GM10248 (cell line): Measurements from ENCODE around the gene PCIF1.
"Not testable (repeated sequence)": the region's sequence is repeated elsewhere in the genome, so short reads cannot be mapped to it uniquely, and the experiment has no call there.

ENCODE experiments used
- CTCF ChIA-PET: fragments of 300-600 bp; sonication (Branson Sonifier 250); formaldehyde crosslinking; extraction: SDS; loops from one replicate; lab custom pipeline; 2021; ENCODE audit warnings: antibody characterized with exemption; lab: Yijun Ruan, JAX
- POLR2A ChIA-PET: fragments of 350-650 bp; sonication (Branson Sonifier 250); formaldehyde crosslinking; extraction: SDS; loops from one replicate; lab custom pipeline; 2020; ENCODE audit warnings: antibody characterized with exemption; lab: Yijun Ruan, JAX
- DNase-seq: peaks from one replicate; pipeline ENCODE4 v3.0.0; 2012; ENCODE audit errors: extremely low spot score
- TF ChIP-seq, protein P1 (sequence below): IDR thresholded peaks from 2 replicates; pipeline ENCODE4 v1.5.1; 2012; ENCODE audit warnings: mild to moderate bottlenecking, low read depth; ENCODE audit errors: extremely low read depth, missing control alignments, control extremely low read depth

Gene PCIF1

GRCh38 chr20:45896641-45897161 is 37.8 kb upstream of the PCIF1 start:
- ChIA-PET POLR2A (no interaction called here), CTCF (interaction anchor here (1.0 kb wide), 1 partner anchor 9 kb away, joined by 3 read pairs; no protein-coding TSS in a partner anchor)
- TF ChIP-seq, protein P1, sequence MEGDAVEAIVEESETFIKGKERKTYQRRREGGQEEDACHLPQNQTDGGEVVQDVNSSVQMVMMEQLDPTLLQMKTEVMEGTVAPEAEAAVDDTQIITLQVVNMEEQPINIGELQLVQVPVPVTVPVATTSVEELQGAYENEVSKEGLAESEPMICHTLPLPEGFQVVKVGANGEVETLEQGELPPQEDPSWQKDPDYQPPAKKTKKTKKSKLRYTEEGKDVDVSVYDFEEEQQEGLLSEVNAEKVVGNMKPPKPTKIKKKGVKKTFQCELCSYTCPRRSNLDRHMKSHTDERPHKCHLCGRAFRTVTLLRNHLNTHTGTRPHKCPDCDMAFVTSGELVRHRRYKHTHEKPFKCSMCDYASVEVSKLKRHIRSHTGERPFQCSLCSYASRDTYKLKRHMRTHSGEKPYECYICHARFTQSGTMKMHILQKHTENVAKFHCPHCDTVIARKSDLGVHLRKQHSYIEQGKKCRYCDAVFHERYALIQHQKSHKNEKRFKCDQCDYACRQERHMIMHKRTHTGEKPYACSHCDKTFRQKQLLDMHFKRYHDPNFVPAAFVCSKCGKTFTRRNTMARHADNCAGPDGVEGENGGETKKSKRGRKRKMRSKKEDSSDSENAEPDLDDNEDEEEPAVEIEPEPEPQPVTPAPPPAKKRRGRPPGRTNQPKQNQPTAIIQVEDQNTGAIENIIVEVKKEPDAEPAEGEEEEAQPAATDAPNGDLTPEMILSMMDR, result no peak
- DNase-seq, result no peak

GRCh38 chr20:45897289-45897688 is 37.2 kb upstream of the PCIF1 start:
- TF ChIP-seq, protein P1, result no peak
- no peak for DNase-seq
- CTCF ChIA-PET, result interaction anchor here (1.0 kb wide), 1 partner anchor 8 kb away, joined by 3 read pairs; no protein-coding TSS in a partner anchor
- POLR2A ChIA-PET, result no interaction called here

DNA sequence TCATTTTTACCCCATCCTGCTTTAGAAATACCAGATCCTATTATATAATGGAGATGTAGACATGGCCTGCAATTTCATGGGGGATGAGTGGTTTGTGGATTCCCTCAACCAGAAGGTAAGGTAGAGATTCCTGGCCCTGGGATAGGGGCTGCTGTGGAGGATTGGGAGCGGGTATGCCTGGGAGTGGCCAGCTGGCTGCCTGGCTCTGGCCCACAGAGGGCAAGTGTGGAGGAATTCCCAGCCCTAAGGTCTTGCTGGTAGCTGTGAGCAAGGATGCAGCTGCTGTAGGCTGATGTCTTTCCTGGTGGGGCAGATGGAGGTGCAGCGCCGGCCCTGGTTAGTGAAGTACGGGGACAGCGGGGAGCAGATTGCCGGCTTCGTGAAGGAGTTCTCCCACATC is 36.8 kb upstream of the PCIF1 start:
- ChIA-PET POLR2A (no interaction called here), CTCF (interaction anchor here (1.0 to 2.0 kb wide), 3 partner anchors 8 to 73 kb away, joined by 3 to 4 read pairs (median 3); no protein-coding TSS in a partner anchor)
- DNase-seq, result no peak
- TF ChIP-seq, protein P1, result no peak

- TF ChIP-seq, protein P1, result no peak
- DNase-seq, result no peak
- POLR2A ChIA-PET, result no interaction called here
- CTCF ChIA-PET, result interaction anchor here (1.5 to 2.0 kb wide), 2 partner anchors 16 to 73 kb away, joined by 3 to 4 read pairs; no protein-coding TSS in a partner anchor
Observed at GRCh38 chr20:45898285-45898684, 36.2 kb upstream of the PCIF1 start.

DNA sequence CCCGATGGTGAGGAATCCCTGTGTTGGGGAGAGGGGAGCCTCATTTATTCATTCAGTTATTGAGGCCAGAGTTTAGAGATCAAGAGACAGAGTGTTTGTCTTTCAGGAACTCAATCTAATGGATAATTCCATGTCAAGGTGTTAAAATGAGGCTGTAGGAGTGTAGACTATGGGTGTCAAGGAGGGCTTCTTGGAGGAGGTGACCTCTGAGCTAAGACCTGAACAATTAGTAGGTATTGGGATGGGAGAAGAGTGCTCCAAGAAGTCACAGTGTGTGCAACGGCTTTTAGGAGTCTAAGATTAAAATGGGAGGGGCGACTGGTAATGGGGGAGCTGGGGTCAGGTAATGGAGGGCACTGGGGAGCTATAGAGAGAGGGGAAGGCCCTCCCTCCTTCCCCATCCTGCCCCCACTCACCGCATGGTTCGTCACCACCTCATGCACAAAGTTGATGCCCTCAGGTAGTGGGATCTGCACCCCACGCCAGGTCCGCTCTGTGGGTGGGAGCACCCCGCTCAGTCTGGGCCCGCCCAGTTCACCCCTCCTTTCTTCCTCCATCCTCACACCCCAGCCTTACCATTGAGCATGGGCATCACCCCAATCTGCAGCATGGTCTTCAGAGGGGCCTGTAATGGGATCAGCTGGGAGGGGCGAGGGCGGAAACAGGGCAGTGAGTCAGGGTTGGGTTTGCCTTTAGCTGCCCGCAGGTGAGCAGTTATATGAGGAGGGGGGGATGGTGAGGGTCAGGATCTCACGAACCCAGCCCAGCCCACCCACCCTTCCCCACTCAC is 35.2 kb upstream of the PCIF1 start:
- ChIA-PET CTCF (interaction anchor here (0.8 to 2.0 kb wide), 4 partner anchors 8 to 72 kb away, joined by 3 to 4 read pairs (median 4); partner anchors contain the start of genes CTSA and NEURL2), POLR2A (interaction anchor here (0.6 to 1.5 kb wide), 3 partner anchors 9 to 65 kb away, joined by 3 to 6 read pairs (median 4); partner anchors contain the start of gene NEURL2)
- DNase-seq, result no peak
- TF ChIP-seq, protein P1, result no peak

DNA sequence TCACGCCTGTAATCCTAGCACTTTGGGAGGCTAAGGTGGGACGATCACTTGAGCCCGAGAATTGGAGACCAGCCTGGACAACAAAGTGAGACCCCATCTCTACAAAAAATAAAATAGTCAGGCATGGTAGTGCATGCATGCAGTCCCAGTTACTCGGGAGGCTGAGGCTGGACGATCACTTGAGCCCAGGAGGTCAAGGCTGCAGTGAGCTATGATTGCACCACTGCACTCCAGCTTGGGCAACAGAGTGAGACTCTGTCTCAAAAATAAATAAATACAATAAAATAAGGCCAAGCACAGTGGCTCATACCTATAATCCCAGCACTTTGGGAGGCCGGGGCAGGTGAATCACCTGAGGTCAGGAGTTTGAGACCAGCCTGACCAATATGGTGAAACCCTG is 33.2 kb upstream of the PCIF1 start:
- DNase-seq, result not testable (repeated sequence)
- POLR2A ChIA-PET, result interaction anchor here (0.7 to 1.5 kb wide), 2 partner anchors 9 to 70 kb away, joined by 4 to 7 read pairs; no protein-coding TSS in a partner anchor
- CTCF ChIA-PET, result interaction anchor here (0.9 to 1.9 kb wide), 3 partner anchors 8 to 538 kb away, joined by 3 to 8 read pairs (median 6); partner anchors contain the start of gene SYS1
